ENCODE measurements around the gene EFCAB13.

EFCAB13 gene

GRCh38 chr17:47323382-47324223 is at the start of gene EFCAB13:
EFCAB13 (plus strand) TSS chr17:47323955; CDS start chr17:47328354, 4,399 bp downstream.
- peak; percentile 61 to 64 for DNase-seq

GRCh38 chr17:47274319-47275069 is 49.3 kb upstream of the EFCAB13 start:
- DNase-seq = no peak

- no peak for DNase-seq
These were observed 48.3 kb upstream of the EFCAB13 start for GRCh38 chr17:47275245-47275984.

- DNase-seq = no peak
These were observed 47.3 kb upstream of the EFCAB13 start for GRCh38 chr17:47276444-47276843.

GRCh38 chr17:47276868-47277267 is 46.9 kb upstream of the EFCAB13 start:
- no peak for DNase-seq

GRCh38 chr17:47277921-47278320 is 45.8 kb upstream of the EFCAB13 start:
- no peak for DNase-seq

GRCh38 chr17:47278561-47278960 is 45.2 kb upstream of the EFCAB13 start:
- DNase-seq = no peak

GRCh38 chr17:47279062-47279801 is 44.5 kb upstream of the EFCAB13 start:
- DNase-seq = no peak

- no peak for DNase-seq
These were observed 43.5 kb upstream of the EFCAB13 start for GRCh38 chr17:47280072-47280811.

- DNase-seq = no peak
These were observed 42.5 kb upstream of the EFCAB13 start for GRCh38 chr17:47281216-47281615.

- no peak for DNase-seq
These were observed 38.8 kb upstream of the EFCAB13 start for GRCh38 chr17:47285003-47285402.

- no peak for DNase-seq
These were observed 37.4 kb upstream of the EFCAB13 start for GRCh38 chr17:47286198-47286914.

- DNase-seq = no peak
These were observed 36.7 kb upstream of the EFCAB13 start for GRCh38 chr17:47287068-47287467.

- DNase-seq = no peak
These were observed 36.1 kb upstream of the EFCAB13 start for GRCh38 chr17:47287639-47288038.

- DNase-seq = no peak
These were observed 35.1 kb upstream of the EFCAB13 start for GRCh38 chr17:47288531-47289116.

- DNase-seq = no peak
These were observed 34.5 kb upstream of the EFCAB13 start for GRCh38 chr17:47289302-47289701.

- DNase-seq = no peak
These were observed 32.9 kb upstream of the EFCAB13 start for GRCh38 chr17:47290870-47291241.

GRCh38 chr17:47291242-47291873 is 32.4 kb upstream of the EFCAB13 start:
- no peak for DNase-seq

- no peak for DNase-seq
These were observed 31.5 kb upstream of the EFCAB13 start for GRCh38 chr17:47292206-47292605.
